HG02938 (cell line): ENCODE results near the gene G6PC2.
A peak's percentile ranks its signal among the peaks of the same experiment; 100 is the strongest.
"Not testable (repeated sequence)": the region's sequence is repeated elsewhere in the genome, so short reads cannot be mapped to it uniquely, and the experiment has no call there.

Experiments
- ATAC-seq: cut with Tn5 transposase; IDR thresholded peaks from one replicate; pipeline ENCODE4 v1.9.1; 2021; ENCODE audit warnings: mild to moderate bottlenecking, moderate library complexity; ENCODE audit not compliant: unreplicated experiment

G6PC2 gene

DNA sequence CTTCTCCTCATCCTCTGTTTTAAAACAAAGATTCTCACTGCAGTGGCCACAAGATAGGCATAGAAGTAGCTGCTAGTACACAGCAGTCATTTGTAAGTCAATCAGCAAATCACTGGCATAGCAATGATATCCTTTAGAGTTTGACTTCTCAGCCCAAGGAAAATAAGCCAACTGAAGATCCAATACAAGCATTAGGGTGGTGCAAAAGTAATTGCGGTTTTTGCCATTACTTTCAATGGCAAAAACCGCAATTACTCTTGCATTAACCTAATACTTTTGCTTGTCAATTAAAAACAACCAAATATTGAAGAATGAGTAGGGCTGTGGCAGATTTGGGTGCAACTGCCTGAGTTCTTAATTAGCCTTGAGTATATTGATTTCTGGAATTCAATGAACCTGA is 2.8 kb downstream of the G6PC2 start:
- no peak for ATAC-seq

DNA sequence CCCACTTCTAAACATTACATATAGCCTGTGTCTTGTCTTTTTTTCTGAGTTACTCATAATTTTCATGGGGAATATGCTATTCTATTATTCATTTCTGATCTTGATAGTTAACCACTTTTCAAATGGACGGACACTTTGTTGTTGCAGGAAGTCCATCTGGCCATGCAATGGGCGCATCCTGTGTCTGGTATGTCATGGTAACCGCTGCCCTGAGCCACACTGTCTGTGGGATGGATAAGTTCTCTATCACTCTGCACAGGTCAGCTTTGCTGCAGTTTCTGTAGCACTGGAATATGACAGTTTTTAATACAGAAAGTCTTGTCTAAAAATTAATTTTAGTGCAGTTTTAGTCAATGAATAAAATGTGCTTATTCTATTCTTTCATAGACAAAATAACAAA is 3.3 kb downstream of the G6PC2 start:
- ATAC-seq: no peak

DNA sequence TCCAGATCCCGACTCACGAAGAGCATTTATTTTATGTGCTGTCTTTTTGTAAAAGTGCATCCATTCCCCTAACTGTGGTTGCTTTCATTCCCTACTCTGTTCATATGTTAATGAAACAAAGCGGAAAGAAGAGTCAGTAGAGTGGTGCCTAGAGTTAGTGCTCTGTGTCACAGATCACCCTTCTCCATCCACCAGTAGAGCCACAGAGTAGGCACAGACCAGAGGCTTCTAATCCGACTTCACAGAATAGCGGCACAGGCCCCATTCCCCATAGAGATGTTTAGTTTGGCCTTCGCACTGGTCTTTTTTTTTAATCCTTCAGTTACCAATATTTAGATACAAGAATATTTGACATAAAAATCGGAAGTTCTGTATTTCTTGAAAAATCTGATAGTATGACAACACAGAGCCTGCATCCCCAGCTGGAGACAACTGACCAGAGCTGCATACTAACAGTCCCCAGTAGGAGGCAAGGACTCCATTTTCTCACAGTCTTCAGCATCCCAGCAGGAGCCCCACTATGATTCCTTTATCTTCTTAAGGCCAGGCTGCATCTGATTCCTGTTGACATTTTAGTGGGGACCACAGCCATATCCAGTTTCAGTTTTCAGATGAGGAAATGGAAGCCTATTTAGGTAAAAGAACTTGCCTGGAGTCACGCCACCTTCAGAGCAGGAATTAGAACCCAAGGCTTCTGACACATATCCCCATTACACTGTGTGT is 7.0 kb downstream of the G6PC2 start:
- no peak for ATAC-seq

DNA sequence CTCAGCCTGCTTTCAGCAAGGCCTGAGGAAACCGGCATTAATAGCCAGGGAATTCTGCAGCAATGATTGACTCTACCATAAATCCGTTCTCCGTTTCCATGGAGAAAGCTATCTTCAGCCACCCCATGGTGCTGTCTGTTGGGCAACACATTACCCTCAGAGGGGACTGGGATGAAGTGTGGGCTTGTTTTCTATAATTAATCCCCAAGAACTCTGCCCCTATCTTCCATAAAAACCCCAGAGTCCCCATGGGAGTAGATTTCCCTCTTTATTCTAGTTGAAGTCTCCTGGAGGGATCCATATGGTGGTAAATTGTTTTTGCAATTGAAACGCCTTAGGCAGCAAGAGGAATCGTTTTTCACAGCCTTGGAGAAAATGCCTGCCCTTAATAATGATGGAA is 9.2 kb downstream of the G6PC2 start:
- no peak for ATAC-seq

DNA sequence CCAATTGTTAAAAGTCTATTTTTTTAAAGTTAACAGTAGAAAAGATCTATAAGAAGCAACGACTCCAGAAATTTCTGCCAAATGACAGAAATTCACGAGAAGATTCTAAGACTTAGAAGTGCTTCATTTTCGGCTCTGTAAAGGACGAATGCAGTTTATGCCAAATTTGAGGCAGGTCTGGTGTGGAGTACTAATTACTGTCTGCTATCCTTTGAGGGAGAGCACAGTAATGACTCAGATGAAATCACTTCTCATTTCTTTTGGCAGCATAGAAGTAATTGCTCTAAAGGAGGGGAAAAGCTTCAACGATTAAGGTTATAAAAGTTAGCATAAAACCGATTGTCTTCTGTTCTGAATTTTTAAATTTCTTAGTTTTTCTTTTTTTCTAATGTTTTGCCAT is 11.4 kb downstream of the G6PC2 start:
- ATAC-seq: no peak

DNA sequence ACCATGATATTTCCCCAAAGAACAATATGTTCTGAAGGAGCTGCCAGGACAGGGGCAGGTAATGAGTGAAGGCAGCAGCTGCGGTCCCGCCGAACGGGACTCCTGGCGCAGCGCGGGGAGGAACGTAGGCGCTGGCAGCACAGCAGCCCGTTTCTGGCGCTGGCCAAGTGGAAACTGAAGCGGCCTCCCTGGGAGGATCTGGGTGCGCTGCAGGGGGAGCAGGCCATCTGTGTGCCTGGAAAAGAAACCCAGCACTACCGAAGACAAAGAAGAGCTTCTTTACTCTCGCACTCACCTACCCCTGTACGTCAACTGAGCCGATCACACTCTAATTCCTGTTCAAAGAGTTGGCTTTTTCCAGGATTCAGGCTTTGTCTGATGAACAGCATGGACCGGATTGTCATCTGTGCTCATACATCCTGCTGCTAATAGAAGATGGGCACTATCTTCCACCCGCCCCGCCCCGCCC is 11.8 kb downstream of the G6PC2 start:
- ATAC-seq: no peak

DNA sequence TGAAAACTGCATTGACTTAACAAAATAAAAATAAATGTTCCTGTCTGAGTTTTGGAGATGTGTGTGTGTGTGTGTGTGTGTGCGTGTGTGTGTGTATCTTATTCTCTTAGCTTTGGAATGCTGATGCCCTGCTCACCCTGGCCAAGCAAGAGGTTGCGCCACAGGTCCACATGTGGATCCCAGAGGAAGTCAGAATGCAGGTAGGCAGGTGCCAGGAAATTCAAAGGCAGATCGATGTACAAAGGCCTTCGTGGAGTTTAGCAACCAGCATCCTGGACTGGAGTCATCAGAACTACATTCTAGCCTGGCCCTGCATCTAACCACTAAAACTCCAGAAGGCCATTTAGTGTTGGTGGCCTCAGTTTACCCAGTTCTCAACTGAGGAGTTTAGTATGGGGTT is 12.4 kb downstream of the G6PC2 start:
- ATAC-seq: no peak

DNA sequence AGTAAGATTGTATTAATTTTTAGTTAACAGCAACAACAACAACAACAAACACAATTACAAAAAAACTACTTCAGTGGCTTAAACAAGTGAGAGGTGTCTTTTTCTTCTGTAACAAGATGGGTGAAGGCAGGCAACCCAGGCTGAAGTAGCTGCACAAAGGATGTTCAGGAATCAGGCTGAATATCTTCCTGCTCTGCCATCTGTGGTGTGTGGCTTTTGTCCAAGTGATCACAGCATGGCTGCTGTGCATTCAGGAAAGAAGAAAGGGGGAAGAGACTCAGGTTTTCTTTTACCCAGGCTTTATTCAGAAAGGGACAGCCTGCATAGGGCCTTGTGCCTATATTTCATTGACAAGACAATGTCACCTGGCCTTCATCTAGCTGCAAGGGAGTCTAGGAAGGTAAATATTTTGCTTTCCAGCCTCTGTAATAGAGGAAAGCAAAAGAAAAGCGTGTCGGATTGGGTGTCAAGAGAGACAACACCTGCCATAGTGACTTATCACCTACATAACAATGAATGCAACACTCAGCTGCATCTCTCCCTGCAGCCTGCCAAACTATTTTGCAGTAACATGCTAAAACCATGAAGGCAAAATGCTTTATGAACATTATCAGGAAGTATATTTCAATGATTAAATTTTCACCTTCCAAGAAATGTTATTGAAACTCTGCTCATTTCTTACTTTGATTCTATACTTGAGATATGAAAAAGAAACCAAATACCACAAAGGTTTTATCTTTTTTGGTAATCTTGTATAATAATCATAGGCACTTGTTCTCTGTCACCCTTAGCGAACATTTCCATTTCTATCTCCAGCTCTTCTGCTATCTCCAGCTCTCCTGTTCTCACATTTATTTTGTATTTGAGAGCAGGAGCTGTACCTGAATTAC is 14.6 kb downstream of the G6PC2 start:
- no peak for ATAC-seq

DNA sequence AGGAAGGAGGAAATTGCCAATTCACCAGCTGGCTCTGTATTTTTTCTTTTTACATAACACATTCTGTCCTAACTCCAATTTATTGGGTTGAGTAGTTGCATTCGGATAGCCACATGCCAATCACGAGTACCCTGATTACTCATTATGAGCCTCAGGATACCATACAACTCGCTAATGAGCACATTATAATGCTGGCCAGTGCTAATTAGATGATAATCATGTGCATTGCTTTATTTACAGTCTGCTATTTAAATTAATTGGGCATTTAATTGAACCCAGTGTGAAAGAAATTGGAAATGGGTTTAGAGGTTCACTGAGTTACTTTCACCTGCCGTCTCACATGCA is 15.2 kb downstream of the G6PC2 start:
- no peak for ATAC-seq

DNA sequence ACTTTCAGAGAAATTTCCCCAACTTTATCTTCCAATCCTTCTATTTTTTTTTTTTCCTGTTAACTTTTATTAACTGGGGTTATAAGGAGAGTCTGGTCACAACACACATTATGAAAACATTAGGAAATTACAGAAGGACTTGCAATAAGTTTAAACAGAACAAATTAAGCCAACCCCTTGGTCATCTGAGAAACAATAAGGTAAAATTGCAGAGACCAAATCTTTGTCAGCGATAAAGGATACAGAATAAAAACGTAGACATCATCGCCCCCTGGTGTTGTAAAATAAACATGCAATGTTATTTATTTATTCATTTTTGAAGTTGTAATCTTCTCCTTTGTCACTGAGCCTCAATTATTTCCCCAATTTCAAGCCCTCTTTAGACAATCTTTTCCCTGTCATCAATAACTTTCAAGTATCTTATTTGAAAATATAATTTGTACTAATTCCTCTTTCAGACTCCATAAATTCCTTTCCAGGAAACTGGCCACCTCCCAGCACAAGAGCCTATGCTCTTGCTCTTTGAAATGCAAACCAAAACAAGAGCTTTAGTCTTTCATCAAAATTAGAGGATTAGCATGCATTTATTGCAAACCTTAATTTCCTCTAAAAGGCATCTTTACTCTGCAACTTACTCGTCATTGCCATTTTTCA is 19.5 kb downstream of the G6PC2 start:
- ATAC-seq: peak; percentile 65

DNA sequence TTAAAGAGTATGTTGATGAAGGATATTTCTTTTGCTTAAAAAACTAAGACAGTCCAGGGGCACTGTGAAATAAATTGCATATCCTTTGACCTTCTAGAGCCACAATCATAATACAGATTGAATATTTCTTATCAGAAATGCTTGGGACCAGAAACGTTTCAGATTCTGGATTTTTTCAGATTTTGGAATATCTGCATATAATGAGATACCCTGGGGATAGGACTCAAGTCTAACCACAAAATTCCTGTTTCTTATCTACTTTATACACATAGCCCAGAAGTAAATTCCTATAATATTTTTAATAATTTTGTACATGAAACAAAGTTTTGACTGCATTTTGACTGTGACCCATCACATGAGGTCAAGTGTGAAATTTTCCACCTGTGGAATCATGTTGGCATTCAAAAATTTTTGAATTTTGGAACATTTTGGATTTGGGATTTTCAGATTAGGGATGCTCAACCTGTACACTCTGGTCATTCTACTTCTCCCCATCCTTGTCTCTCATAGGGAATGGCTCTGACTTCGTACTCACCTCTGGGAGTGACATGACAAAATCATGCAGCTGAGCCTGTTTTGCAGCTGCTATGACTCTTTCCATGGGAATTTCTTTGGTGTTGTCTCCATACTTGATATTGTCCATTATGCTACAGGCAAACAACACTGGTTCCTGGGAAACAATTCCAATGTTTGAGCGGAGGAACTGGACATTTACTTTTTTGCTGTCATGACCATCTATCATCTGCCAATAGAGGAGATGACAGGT is 25.7 kb downstream of the G6PC2 start:
- ATAC-seq: no peak

DNA sequence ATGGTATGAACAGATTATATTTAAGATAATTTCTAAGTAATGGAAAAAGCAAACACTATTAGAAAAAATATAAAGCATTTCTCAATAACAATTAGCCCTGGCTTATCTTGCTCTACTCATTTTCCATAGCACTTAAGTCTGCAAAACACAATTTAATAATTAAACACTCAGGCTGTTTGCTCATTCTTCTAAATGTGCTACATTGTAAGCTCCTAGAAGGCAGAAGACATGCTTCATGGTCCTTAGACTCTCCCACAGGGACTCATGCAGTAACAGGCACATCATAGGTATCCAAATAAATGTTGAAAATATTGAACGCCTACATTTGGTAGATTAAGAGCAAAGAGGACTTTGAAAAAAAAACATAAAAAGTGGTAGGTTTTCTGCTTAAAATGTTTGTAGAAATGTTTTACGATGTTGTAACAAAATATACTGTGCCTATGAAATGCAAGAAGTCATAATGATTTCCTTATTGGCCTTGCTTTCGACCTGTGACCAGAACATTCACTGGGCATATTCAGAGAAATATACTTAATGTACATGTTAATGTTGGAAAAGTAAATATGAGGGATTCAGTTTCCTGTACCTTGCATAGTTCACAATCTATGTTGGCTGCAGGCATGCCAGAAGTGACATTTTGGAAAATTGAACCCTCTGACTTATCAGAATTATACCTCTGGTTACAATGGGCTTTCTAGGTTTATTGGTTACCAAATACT is 27.2 kb downstream of the G6PC2 start:
- ATAC-seq: no peak

DNA sequence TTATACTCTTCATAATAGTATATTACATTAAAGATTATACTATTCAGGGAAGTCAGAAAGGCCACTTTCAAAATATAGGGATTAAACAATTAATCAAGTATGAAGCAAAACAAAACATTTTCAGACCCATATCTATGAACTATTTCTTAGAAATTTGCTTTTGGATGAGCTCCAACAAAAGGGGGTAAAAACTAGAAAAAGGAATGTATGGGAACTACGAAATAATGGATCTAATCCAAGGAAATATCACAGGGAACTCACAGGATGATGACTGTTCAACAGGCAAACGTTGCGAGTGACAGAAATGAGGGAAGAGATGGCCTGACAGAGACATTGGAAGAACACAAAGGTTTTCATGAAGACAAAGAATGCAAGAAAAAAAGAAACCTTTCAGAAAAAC is 27.9 kb downstream of the G6PC2 start:
- no peak for ATAC-seq

DNA sequence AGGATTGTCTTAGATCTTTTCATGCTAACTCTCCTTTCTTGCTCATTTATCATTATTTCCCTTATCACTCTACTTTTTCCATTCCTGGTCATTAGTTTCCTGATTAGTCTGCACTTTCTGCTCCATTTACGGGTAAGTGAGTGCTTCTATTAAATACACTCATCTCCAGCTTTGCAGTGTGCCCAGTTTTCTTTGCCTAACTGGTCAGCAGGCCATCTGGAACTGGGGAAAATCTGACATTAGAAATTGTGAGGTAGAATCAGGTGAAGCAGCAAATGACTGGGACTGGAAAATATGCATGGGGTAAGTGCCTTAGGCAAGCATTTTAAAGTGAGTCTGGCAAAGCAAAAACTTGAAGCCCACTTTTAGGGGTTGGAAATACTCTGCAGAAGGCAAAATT is 29.2 kb downstream of the G6PC2 start:
- ATAC-seq: no peak

DNA sequence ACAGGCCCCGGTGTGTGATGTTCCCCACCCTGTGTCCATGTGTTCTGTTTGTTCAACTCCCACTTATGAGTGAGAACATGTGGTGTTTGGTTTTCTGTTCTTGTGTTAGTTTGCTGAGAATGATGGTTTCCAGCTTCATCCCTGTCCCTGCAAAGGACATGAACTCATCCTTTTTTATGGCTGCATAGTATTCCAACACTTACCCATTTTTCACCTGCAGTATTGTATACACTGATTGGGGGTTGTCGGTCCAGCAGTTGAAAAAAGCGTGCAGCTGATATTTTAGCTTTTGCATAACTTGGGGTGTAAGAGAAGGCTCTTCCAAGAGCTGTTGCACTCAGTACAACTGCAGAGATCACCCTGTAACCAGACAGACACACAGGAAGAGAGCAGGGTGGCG is 31.1 kb downstream of the G6PC2 start:
- ATAC-seq: not testable (repeated sequence)

DNA sequence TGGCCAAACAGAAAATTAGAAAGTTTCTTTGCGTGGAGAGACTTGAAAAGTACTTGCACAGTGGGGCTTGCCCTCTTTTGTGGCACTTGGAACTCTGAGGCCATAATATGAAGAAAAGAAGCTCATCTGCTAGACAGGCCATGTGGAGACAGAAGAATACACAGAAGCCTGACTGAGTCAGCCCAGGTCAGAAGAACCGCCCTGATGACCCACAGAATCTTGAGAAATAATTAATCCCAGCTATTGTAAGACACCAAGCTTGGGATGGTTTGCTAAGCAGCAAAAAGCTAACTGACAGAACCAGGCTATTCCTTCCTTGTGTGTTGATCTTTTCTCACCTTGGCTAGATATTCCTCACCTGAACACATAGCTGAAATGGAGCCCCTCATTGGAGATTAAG is 33.7 kb downstream of the G6PC2 start:
- ATAC-seq: no peak

DNA sequence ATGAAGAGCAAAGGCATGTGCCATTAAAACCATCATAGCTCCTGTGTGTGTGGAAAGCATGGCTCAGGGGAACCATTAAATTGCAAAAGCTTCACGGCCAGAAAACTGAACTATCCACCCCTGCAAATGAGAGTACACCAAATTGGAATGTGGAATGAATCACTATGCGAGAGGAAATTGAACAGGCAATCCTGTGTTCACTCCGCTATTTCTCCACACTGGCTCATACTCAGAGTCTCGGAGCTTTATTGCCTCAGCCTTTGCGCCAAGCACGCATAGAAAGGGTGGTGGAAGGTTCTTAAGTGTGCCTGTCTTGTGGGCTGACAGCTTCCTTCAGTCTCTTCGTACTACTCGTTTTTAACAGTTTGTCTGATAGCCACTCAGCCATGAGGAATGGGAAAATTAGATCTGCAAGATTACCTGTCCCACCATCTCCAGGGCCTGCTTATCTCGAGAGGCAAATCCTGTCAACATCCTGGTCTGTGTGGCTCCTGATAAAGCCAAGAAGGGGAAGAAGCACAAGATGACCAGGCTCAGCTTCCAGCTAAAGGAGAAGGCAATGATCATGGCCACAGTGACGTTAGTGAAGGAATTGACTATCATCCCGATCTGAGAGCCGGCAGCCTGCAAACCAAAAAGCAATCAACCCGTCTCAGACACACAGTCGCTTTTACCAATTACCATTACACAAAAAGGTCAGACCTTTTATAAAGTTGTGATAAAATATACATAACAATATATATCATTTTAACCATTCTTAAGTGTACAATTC is 34.9 kb downstream of the G6PC2 start:
- no peak for ATAC-seq

DNA sequence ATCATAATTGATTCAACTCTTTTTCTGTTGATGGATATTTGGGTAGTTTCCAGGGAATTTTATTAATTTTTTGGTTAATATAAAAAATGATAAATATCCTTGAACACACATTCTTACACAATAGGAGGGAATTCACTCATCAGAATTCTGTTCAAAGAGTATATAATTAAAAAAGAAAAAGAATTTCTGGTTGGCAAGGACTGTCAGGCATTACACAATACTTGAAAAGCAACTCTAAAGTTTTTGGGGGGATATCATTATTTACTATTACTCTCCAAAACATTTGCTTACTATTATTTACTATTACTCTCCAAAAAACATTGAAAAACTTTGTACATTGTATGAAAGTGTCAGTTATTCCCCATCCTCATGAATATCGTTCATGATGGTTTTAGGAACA is 38.0 kb downstream of the G6PC2 start:
- ATAC-seq: no peak

DNA sequence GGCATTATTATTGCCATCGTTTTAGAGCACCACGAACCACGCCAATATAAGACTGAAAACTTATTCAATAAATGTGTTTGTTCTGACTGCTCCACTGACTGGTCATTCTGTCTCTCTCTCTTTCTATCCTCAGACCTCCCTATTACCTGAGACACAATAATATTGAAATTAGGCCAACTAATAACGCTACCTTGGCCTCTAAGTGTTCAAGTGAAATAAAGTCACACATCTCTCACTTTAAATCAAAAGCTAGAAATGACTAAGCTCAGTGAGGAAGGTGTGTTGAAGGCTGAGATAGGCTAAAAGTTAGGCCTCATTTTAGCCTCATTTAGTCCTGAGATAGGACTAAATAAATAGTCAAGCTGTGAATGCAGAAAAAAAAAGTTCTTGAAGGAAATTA is 38.8 kb downstream of the G6PC2 start:
- ATAC-seq: peak; percentile 80

DNA sequence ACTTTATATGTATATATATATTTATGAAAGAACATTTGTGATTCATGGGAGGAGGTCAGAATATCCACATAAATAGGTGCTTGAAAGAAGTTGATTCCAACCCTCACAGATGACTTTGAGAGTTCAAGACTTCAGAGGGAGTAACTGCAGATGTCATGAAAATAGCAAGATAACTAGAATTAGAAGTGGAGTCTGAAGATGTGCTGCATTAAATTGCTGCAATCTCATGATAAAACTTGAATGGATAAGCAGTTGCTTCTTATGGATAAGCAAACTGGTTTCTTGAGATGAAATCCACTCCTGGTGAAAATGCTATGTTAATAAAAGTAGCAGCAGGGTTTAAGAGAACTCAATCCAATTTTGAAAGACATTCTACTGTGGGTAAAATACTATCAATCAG is 40.2 kb downstream of the G6PC2 start:
- ATAC-seq: no peak
